Activated T-cell treated with anti-CD3 and anti-CD28 coated beads, Interleukin-2, amount 50 U/mL, for 48 hours (primary cell): ENCODE results near the gene CTBP1.

Source experiments
- DNase-seq, 2 experiments: peaks; one replicate each; pipeline ENCODE4 v3.0.0-alpha.2; 2020

CTBP1 gene

DNA sequence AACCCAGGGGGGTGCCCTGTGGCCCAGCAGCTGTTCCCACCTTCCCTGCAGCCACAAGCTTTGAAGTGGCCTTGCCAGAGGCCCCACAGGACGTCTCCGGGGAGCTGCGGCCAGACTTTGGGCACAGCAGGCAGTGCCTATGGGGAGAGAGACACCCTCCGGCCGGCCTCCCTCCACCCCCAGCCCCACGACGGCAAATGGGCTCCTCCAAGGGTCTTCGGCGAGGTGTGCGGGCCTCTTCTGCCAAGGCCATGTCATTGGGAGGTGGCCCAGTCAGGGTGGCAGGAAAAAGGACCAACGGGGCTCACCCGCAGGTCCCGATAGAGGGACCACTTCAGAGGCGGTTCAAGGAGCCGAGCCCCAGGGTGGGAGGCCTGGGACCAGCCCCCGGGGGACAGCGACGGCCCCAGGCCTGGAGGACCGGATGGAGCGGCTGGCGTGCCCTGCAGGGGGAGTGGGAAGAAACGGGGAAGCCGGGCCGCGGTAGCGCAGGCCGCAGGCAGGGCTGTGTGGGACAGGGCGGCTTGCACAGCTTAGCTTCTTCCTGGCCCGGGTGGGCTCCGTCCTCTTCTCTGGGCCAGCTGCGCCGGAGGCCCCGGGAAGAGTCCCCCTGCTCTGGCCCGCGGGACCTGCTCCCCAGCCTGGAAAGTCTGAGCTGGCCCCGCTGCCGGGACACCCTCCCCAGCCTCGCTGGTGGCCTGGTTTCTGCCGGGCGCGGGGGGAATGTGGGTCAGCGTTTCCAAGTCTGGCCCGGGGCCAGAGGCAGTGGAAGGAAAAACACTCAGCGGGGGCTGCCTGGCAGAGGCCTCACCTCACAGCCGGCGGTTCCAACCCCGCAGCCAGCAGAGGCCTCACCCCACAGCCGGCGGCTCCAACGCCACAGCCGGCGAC is 54.7 kb downstream of the CTBP1 start:
- DNase-seq = peak in 1 of 2 experiments; percentile 13

DNA sequence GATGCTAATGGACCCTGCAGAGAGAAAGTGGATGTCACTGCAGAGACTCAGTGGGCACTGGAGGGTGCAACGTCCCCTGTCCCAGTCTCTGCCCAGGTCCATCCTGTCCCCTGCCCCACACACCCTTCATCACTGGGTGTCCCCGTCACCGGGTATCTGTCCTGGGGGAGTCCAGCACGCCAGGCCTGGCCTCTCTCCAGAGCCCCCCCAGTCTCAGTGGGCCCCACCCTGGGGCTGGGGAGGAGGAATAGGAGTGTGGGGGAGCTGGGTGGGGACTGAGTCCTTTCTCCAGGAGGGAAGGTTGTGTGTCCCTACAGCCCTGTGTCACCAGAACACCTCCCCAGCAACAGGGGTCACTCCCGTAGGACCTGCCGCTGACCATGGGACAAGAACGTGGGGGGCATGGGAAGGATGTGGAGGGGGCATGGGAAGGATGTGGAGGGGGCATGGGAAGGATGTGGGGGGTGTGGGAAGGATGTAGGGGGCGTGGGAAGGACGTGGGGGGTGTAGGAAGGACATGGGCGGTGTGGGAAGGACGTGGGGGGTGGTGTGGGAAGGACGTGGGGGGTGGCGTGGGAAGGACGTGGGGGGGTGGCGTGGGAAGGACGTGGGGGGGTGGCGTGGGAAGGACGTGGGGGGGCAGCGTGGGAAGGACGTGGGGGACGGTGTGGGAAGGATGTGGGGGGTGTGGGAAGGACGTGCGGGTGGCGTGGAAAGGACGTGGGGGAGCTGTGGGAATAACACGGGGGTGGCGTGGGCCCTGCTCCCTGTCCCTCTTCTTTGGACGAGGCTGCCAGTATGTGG is 55.5 kb downstream of the CTBP1 start:
- DNase-seq = peak; percentile 13 to 14

DNA sequence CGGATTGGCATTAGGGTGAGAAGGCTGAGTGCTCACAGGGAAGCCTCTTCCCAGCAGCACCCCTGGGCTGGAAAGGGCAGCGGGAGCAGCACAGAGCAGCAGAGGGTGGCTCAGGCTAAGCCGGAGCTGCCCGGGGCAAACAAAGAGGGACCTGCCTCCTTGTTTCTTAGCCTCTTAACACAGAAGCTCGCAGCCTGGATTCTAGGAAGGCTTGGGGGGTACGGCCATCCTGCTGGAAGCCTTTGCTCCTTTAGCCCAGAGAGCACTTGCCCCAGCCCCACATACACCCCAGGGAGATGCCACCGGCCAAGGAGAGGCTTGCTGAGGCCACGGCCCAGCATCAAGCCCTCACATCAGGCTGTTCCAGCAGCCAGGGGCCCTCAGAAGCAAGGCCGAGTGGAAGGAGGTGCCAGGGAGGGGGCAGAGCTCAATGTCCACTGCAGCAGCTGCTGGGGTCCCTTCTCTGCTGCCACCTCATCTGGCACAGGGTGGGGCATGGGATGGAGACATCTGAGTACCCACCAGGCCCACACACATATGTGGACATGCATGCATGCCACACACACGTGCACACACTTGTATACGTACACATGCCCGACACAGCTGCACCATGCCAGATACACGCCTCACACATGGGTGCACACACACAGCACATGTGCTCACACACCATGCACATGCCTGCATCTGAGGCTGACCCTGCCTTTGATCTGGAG is 56.3 kb downstream of the CTBP1 start:
- DNase-seq = peak in 1 of 2 experiments; percentile 14

DNA sequence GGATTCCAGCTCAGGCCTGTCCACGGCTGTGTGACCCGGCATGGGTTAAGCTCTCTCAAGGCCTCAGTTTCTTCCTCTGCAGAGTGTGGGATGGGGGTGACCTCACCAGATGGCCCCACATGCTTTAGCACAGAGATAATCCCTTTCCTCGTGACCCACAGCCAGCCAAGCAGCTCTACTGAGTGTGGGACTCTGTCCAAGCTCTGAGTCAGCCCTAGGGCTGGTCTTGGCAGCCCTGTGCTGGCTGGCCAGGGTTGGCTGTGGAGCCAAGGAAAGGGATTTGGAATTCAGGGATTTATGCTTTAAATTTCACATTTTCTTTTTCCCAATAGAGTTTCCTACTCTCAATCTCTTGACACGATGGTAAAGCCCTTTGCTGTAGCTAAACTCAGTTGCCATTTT is 56.8 kb downstream of the CTBP1 start:
- peak in 1 of 2 experiments; percentile 3 for DNase-seq

DNA sequence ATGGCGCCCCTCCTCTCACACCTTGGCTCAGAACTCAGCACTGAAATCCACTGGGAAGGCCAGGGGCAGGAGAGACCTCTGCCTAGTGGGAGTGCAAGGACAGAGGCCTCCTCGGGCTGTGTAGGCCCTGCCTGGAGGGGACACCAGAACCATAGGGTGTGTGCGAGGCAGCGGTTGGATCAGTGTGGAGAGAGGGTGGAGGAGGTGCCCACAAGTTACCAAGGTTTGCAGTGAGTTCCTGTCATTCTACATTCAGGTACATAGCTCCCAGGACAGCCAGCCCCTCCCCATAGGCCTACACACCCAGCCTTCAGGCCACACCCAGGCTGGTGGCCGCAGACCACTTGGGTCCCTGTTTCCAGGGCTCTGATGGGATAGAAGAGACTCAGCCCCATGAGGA is 57.3 kb downstream of the CTBP1 start:
- peak; percentile 7 to 11 for DNase-seq

DNA sequence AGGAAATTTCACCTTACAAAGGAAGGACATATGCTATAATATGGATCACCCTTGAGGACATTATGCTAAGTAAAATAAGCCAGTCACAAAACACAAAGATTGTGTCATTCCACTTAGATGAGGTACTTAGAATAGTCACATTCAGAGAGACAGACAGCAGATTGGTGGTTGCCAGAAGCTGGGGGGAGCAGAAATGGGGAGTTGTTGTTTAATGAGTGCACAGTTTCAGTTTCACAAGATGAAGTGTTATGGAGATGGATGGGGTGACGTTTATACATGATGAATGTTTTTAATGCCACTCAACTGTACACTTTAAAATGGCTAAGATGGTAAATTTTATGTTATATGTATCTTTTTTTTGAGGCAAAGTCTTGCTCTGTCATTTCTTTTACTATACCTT is 61.7 kb downstream of the CTBP1 start:
- peak; percentile 33 to 38 for DNase-seq

DNA sequence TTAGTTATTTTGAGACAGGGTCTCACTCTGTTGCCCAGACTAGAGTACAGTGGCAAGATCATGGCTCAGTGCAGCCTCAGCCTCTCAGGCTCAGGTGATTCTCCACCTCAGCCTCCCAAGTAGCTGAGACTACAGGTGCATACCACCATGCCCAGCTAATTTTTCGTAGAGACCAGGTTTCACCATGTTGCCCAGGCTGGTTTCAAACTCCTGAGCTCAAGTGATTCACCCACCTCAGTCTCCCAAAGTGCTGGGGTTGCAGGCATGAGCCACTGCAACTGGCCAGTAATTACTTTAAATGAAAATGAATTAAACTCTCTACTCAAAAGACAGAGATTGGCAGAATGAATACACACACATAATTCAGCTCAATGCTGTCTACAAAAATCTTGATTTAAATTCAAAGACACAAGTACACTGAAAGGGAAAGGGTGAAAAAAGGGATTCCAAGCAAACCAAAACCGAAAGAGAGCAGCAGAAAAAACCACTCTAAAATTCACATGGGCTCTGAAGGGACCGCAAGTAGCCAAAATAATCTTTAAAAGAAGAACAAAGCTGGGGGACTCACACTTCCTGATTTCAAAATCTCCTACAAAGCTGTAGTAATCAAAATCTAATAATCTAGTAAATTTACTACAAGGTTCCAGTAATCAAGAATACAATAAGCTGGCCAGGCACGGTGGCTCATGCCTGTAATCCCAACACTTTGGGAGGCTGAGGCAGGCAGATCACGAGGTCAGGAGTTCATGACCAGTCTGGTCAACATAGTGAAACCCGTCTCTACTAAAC is 64.8 kb downstream of the CTBP1 start:
- peak in 1 of 2 experiments; percentile 10 for DNase-seq

DNA sequence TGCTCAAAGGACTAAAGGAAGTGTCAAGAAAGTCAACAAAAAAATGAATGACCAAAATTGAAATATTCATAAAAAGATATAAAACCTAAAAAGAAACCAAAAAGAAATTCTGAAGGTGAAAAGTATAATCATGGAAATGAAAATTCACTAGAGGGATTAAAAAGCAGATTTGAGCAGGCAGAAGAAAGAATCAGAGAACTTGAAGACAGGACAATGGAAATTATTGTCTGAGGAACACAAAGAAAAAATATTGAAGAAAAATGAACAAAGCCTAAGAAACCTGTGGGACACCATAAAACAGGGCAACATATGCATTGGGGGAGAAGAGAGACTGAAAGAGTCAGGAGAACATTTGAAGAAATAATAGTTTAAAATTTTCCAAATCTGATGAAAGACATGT is 66.6 kb downstream of the CTBP1 start:
- no peak for DNase-seq

DNA sequence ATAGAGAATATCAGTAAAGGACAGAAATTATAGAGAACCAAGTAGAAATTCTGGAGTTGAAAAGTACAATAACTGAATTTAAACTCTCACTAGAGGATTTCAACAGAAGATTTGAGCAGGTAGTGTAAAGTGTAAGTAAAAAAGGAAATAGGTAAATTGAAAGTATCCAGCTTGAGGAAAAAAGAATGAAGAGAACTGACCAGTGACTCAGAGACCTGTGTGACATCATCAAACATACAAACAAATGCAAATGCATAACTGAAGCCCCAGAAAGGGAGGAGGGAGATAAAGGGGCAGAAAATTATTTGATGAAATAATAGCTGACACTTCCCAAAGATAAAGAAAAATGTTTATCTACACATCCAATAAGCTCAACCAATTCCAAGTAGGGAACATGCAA is 68.3 kb downstream of the CTBP1 start:
- DNase-seq = no peak

DNA sequence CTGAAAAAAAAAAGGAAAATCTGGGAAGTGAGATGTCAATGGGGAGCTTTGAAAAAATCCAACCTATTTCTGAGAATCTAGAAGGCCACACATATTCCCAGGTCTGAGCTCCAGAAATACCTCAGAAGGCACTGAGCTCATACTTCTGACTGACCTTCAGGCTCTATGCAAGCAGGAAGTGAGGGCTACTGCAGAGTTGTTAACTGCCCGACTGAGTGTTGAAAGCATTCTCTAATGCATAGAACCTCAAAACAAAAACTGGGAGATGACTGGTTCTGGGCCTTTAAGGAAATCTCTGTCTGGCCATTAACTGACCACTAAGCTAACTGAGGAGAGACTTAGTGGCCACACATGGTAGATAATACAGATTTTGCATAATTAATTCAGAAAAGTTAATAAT is 69.0 kb downstream of the CTBP1 start:
- DNase-seq = no peak

DNA sequence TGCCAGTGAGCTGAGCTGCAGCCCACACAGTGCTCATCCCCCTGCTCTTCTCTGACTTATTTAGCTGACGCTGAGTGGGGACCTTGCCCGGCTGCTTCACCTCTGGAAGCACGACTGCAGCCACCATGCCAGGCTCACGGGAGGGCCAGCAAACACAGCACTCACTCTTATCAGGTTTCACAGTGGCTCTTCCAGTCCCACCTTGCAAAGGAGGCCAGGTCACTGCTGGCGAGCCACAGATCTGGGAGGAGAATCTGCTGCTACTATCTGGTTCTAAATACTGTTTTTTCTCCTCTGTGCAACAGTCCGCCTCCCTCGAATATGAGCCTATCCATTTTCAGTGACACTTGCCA is 69.9 kb downstream of the CTBP1 start:
- no peak for DNase-seq

DNA sequence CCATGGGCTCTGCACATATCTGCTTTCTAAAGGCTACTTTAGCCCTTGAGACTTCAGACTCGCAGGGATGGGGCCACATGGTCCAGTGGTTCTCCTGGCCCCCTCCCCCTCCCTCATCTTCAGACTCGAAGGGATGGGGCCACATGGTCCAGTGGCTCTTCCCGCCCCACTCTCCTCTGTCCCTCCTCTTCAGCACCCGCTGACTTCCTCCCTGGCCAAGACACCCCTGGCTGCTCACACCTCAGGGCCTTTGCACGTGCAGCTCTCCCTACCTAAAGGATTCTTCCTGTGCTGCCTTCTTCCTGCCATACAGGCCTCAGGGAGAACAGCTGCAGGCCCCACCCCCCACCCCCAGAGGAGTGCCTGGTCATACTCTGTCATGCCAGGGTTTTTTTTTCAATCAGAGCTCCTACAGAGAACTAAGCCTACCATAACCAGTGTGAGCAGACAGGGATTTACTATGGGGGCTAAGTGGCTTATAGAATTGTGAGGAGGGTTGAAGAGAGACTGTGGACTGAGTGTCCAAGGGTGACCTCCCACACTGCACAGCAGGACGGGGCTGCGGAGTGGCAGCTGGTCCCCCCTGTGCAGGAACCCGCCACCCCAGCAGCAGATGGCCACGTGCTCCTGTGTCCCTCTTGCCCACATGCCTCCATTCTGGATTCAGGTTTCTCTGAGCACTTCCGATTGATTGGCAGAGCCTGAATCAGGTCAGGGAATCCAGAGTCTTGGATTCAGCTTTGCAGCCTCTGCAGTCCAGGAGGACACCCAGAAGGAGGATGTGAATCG is 70.4 kb downstream of the CTBP1 start:
- DNase-seq = no peak

DNA sequence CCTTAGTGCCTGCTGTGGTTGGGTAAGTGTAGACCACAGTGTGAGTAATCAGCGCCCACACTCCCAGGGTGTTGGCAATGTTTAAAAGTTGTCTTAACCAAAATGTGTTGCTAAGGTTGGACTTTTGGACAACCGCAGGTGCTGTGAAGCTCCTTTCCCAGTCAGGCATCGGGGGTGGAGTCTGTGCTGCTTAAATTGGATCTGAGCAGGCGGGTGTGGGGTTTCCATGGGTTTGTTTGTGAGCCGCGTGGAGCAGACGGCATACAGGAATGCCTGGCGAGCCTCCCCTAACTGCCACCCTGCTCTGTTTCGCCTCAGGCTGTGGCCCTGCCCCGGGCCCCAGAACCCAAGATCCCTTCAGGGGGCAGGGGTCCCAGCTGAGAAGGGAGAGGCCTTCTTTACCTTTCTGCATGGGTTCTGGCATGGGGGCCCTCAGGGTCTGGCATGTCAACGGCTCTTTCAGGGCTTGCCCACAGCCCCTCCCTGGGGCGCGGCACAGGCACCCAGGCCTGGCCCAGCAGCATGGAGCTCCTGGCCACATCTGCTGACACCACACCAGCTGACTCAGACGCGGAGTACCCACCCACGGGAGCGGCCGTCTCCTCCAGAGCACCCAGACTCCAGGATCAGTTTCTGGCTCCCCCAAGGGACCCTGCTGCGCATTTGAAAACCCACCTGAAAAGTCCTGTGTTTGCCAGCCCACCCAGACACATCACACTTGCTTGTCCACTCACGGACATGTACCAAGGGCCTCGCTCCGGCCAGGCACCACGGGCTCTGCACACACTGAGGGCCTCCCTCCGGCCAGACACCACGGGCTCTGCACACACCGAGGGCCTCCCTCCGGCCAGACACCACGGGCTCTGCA is 71.4 kb downstream of the CTBP1 start:
- DNase-seq = peak; percentile 56 to 57

DNA sequence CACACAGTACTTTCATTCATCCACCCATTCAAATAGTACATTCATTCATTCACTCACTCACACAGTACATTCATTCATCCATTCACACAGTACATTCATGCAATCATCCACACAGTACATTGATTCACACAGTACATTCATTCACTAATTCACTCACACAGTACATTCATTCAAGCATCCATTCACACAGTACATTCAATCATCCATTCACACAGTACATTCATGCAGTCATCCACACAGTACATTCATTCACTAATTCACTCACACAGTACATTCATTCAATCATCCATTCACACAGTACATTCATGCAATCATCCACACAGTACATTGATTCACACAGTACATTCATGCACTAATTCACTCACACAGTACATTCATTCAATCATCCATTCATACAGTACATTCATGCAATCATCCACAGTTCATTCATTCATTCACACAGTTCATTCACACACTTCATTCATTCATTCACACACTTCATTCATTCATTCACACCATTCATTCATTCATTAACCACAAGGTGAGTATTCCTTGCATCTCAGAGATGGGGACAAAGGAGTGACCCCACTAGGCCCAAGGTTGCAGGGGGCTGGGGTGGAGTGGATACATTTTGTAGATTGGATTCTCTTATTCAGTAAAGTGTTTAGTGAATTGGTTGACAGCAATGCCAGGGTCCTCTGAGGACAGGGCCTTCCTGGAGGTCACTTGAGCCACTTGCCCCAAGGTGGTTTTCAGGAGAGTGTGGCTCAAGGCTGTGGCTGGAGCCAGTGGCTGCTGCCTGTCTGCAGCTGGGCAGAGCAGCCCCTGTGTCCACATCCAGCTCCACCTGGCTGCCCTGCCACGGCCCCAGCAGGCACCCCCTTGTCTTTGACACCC is 72.3 kb downstream of the CTBP1 start:
- DNase-seq = no peak

DNA sequence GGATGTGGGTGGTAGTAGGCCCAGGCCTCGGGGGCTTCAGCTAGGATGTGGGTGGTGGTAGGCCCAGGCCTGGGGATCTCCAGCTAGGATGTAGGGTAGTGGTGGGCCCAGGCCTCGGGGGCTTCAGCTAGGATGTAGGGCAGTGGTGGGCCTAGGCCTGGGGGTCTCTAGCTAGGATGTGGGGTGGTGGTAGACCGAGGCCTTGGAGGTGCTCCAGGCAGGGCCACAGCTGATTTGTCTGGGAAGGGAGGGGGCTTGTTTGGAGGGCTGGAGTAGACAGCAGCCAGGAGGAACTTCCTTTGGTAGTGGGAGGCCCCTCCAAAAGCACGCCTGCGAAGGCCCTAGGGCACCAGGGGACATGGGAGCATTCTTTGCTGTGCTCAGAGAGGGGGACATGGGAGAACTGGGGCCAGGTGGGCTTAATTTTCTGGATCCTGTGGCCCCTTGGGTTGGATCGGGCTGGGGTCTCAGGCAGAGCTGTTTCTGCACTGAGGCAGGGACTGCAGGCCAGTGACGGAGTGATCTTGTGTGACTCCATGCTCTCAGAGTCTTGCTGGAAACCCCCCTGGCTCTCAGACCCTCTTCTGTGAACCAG is 73.2 kb downstream of the CTBP1 start:
- no peak for DNase-seq

DNA sequence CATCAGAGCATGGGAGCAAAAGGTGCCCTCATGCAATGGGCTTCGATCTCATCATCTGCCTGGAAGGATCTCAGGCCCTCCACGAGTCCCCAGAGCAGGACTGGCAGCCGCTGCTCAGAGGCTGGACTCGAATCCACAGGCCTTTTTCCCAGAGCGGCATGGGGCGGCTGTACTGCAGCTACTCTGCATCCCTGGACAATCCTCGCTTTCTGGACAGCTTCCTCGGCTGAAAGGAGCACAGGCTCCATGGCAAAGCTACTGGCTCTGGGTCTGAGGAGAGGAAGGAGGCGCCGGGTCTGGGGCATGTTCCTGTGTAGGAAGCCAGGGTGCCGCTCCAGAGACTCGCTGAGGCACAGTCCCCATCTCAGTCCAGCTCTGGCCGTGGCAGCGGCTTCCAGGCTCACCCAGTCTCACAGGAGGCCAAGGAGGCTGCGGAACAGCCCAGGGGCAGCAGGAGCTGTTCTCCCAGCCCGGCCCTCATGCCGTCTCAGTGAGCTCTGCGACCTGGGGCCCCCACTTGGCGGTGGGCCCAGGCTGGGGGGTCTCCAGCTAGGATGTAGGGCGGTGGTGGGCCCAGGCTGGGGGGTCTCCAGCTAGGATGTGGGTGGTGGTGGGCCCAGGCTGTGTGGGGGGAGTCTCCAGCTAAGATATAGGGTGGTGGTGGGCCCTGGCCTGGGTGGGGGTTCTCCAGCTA is 73.8 kb downstream of the CTBP1 start:
- DNase-seq = no peak

DNA sequence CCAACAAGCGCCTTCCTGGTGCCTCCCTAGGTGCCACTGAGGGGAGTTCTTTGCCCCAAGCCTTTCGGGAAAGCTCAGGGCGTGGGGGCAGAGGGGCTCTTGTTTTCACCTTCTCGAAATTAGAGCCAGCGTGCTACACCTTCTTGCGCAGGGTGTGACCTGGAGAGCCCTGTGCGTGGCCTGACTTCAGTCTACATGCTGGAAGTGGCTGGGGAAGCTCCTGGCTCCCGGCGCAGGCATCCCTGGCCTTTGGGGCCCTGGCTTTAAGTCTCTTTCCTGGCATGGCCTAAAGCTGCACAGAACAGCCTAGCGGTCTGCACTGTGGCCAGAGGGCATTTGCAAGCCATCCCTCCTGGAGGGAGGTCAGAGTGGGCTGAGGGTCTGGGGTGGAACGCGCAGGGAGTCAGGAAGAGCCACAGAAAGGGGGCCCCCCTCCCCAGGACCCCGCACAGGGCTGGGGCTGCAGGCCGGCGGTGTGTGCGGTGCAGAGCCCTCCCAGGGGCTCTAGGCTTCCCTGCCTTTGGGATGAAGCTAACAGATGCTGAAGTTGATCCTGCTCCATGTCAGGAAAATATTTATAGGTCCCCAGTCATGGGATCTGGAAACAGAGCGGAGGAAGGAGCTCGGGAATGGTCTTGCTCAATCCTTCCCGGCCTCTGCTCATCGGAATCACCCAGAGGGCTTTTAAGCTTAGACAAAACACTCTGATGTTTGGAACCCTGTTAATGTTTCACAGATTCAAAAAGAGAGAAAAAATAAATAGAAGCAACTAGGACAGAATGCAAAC is 75.8 kb downstream of the CTBP1 start:
- no peak for DNase-seq
